Kidney capillary endothelial cell (primary cell): ENCODE data around the gene ZNF473.

ENCODE experiments used
- DNase-seq: peaks from one replicate; pipeline ENCODE4 v3.0.0-alpha.2; 2018; ENCODE audit warnings: low spot score

Gene ZNF473

GRCh38 chr19:50003810-50004419 lies 21.9 kb upstream of the ZNF473 start:
- DNase-seq: peak; percentile 80

GRCh38 chr19:50005428-50005827 lies 20.4 kb upstream of the ZNF473 start:
- no peak for DNase-seq

GRCh38 chr19:50007170-50007569 lies 18.6 kb upstream of the ZNF473 start:
- DNase-seq: no peak

- DNase-seq: no peak
Measured at GRCh38 chr19:50007947-50008346, 17.9 kb upstream of the ZNF473 start.

GRCh38 chr19:50008532-50008931 lies 17.3 kb upstream of the ZNF473 start:
- no peak for DNase-seq

GRCh38 chr19:50016225-50016807 lies 9.5 kb upstream of the ZNF473 start:
- no peak for DNase-seq

DNA sequence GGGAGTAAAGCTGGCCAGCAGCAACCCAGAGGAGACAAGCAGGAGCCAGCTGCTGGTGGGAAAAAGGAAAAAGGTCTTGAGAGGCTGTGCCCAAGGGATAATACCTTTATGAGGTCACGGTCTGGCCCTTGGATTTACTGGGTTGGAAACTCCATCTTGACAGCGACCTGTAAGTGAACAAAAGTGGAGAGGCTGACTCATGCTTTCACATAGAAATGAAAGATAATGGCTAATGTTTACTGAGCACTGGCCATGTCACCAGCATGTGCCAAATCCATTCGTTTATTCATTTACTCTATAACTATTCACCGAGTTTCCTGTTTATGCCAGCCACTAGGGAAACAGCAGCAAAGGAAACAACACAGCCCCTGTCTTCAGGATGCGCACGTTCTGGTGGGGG lies 5.3 kb upstream of the ZNF473 start:
- no peak for DNase-seq

- no peak for DNase-seq
Measured at GRCh38 chr19:50022823-50023222, 3.0 kb upstream of the ZNF473 start.

GRCh38 chr19:50024719-50025021 lies 1.1 kb upstream of the ZNF473 start:
- DNase-seq: no peak

GRCh38 chr19:50025022-50025793 lies 597 bp upstream of the ZNF473 start, which contains the start of gene VRK3:
Gene VRK3, minus strand, starts transcription at chr19:50025372. Its CDS starts 9,210 bp downstream, at chr19:50016162.
- DNase-seq: peak; percentile 99

GRCh38 chr19:50026550-50026906 lies 723 bp downstream of the ZNF473 start:
- DNase-seq: no peak

DNA sequence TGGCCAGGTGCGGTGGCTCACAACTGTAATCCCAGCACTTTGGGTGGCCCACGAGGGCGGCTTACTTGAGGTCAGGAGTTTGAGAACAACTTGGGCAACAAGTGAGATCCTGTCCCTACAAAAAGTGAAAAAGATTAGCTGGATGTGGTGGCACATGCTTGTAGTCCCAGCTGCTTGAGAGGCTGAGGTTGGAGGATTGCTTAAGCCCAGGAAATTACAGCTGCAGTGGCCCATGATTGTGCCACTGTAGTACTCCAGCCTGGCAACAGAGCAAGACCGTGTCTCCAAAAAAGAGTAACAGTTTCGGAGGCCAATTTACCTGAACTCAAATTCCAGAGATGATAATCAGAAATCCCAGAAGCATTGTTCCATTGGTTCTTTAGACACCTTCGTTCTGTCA lies 4.4 kb downstream of the ZNF473 start:
- DNase-seq: no peak

- DNase-seq: no peak
Measured at GRCh38 chr19:50030937-50031336, 5.1 kb downstream of the ZNF473 start.

DNA sequence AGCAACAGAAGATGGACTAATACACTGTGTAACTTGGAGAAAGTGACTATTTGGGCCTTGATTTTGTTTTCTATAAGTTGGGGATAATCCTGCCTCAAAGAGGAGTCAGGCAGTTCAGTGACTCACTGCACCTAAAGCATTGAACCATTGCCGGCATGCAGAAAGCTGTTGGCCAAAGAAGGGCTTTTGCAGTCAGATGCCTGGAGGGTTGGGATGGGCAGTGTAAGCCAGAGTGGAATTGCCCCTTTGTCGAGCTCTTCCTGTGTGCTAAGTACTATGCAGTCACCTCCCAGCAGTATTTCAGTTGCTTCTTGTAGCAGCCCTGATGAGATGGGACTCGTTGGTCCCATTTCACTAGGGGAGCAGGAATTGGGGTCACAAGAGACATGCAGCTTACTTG lies 11.1 kb downstream of the ZNF473 start:
- no peak for DNase-seq

DNA sequence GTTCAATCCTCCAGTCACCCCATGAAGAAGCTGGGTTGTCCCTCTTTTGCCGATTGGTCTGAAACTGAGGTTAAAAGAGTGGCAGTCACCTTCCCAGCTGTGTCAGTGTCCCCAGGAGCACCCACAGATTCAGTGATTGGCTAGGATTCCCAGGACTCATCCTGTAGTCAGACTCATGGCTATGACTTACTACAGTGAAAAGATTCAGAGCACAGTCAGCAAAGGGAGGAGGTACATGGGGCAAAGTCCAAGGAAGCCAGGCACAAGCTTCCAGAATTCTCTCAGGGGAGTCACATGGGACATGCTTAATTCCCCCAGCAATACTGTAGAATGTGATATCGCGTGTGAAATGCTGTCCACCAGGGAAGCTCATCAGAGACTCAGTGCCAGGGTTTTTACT lies 14.2 kb downstream of the ZNF473 start:
- DNase-seq: no peak

- no peak for DNase-seq
Measured at GRCh38 chr19:50040967-50041366, 15.2 kb downstream of the ZNF473 start.

DNA sequence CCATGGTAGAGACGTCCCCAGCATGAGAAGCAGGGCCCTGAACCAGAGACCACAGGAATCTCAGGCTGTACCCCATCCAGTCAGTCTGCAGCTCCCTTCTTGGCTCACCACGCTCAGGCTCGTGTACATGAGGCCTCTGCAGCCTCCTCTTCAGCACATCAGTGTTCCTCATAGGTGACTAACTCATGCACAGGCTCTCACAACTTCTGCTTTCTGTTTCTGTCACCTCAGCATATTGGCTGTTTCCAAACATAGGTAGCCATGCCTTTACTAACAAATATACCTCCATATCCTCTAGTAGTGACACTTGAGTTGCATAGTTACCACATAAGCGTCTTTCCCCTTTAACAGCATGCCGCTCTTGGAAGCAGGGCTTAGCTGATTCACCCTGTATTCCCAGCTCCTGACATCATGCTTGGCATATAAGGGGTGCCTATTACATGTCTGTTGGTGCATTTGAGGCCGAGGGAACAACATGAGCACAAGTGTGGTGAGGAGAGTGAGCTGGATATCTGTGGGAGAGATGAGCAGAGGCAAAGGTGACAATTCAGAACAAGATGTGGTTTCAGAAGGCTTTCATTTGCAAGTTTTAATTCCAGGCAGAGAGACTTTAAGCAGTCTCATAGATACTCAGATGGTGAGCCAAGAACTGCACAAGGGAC lies 16.7 kb downstream of the ZNF473 start:
- no peak for DNase-seq

DNA sequence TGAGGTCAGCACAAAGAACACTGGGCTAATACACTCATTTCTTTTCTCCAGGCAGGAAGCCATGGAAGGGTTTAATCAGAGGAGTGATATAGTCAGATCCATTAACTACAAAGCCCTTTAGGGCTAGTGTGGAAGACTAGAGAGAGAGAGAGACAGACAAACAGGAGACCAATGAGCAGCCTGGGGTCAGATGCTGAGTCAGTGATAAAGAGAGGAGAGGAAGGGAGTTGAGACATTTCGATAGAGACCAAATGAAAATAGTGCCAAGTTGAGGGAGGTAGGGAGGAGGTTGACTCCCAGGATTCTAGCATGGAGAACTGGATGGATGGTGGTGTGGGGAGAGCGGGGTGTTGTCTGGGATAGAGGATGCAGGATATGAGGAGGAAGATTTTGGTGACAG lies 18.2 kb downstream of the ZNF473 start:
- no peak for DNase-seq

GRCh38 chr19:50044922-50045321 lies 19.1 kb downstream of the ZNF473 start:
- DNase-seq: no peak

DNA sequence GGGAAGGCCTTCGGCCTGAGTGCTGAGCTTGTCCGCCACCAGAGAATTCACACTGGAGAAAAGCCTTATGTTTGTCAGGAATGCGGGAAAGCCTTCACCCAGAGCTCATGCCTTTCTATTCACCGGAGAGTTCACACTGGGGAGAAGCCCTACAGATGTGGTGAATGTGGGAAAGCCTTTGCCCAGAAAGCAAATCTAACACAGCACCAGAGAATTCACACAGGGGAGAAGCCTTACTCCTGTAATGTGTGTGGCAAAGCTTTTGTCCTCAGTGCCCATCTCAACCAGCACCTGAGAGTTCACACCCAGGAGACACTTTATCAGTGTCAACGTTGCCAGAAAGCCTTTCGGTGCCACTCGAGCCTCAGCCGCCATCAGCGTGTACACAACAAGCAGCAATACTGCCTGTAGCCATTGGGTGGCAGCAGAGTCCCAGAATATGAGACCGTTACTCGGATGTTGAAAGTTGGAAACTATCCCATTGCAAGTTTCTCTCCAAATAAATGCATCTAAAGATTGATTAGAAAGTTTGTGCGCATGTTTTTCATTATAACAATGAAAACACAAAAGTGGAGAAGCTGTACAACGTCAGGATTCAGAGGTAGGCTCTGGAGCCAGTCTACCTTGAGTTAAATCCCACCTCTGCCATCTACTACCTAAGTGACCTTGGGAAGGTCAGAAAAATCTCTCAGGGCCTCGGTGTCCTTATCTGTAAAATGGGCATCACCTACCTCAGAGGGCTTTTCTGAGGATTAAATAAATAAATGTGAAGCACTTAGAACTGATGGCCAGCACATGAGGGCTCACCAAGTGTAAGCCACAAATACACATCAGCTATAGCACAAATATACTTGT lies 21.1 kb downstream of the ZNF473 start:
- DNase-seq: no peak

GRCh38 chr19:50047671-50048070 lies 21.9 kb downstream of the ZNF473 start:
- no peak for DNase-seq
